ENCODE measurements around the gene WDR31. TPM values are rescaled to one million over a fixed set of nuclear protein-coding genes. Genes with fewer than 3 reads are reported as not detected.
A peak's percentile ranks its signal among the peaks of the same experiment; 100 is the strongest.
"Not testable (repeated sequence)": the region's sequence is repeated elsewhere in the genome, so short reads cannot be mapped to it uniquely, and the experiment has no call there.

Gene WDR31
- total RNA-seq, 1 experiment from 2014 or later: 2.4 TPM

DNA sequence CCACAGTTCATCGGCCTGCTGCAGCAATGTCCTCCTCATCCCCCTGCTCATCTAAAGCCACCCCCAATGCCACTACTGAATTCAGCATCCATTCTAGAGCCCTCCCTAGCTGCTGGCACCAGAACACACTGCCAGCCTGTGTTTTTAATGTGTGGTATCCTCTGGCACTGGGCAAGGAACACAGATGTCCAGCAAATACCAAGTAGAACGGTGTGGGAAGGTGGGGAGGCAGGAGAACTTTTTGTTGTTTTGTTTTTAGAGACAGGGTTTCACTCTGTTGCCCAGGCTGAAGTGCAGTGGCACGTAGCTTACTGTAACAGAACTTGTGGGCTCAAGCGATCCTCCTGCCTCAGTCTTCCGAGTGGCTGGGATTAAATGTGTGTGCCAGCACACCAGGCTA, 32.0 kb upstream of the WDR31 start:
- DNase-seq (ENCODE audit: low read depth, low spot score): no peak
- in situ Hi-C loops (cut with HindIII; ENCODE audit: low pct_unique_long_range_greater_than_20kb, low sequenced_read_pairs): no loop called here

- no peak for DNase-seq (ENCODE audit: low read depth, low spot score)
- in situ Hi-C loops (cut with HindIII; ENCODE audit: low pct_unique_long_range_greater_than_20kb, low sequenced_read_pairs): no loop called here
These were observed 30.8 kb upstream of the WDR31 start for GRCh38 chr9:113370806-113371325.

DNA sequence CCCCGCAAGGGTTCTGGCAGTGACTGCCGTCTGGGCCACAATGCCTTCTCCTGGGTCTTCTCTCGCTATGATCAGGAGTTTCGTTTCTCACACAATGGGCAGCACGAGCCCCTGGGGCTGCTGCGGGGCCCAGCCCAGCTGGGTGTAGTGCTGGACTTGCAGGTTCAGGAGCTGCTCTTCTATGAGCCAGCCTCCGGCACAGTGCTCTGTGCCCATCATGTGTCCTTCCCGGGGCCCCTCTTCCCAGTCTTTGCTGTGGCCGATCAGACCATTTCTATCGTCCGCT, 29.7 kb upstream of the WDR31 start:
- in situ Hi-C loops (cut with HindIII; ENCODE audit: low pct_unique_long_range_greater_than_20kb, low sequenced_read_pairs): no loop called here
- no peak for DNase-seq (ENCODE audit: low read depth, low spot score)

DNA sequence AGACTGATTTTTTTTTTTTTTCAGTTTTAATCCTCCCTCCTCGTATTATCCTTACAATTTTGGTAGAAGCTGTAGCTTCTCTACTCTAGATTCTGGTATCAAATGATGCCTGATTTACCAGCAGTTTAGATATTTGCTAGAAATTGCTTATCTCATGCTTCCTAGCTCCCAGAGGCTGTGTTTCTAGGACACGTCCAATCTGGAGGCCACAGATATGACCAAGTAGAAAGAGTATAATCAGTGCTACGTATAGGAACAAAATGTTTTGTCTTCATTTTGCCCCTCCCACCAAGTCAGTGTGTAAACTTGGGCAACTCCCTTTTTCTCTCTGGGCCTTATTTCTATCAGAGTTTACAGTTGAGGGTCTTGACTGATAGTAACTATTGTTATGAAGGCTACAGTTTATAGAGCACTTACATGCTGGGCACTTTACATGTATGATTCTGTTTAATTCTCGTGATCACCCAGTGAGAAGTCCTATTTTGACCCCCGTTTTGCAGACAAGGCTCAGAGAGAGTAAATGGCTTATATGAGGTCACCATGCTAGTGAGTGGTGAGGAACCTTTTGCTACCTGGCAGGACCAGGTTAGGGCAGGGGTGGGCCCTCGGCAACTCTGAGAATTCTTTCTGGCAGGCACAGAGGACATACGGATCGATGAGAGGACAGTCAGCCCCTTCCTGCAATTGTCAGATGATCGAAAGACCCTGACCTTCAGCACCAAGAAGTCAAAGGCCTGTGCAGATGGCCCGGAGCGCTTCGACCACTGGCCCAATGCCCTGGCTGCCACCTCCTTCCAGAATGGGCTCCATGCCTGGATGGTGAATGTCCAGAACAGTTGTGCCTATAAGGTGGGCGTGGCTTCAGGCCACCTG, 29.1 kb upstream of the WDR31 start:
- DNase-seq (ENCODE audit: low read depth, low spot score): no peak
- in situ Hi-C loops (cut with HindIII; ENCODE audit: low pct_unique_long_range_greater_than_20kb, low sequenced_read_pairs): no loop called here

DNA sequence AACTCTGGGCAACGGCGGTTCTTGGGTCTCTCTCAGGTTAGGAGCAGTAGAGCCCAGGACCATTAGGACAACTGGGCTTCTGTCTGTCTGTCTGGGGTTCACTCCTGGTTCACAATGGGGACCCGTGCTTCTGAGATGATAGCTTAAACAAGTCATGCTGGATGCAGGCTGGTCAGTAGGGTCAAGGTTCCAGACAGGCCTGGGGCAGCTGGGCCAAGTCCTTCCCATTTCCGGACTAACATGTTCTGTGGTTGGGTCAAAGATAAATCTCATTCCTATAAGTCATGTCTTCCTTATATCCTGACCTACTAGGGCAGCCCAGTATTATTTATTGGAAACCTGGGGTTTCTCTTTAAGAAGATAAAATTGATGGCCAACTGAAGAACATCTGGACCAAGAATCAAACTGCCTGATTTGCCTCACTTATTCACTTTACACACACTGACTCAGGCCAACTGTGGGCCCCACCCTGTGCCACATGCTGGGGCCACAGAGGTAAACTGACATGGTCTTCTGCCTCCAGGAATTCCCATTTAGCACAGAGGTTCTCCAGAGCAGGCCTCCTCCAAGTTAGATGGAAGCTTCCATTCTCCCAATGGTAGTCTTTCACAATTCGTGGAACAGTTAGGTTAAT, 28.4 kb upstream of the WDR31 start:
- in situ Hi-C loops (cut with HindIII; ENCODE audit: low pct_unique_long_range_greater_than_20kb, low sequenced_read_pairs): no loop called here
- DNase-seq (ENCODE audit: low read depth, low spot score): no peak

- in situ Hi-C loops (cut with HindIII; ENCODE audit: low pct_unique_long_range_greater_than_20kb, low sequenced_read_pairs): not testable (repeated sequence)
These were observed 25.6 kb upstream of the WDR31 start for GRCh38 chr9:113365652-113366051.

GRCh38 chr9:113364951-113365350, 24.9 kb upstream of the WDR31 start:
- no peak for DNase-seq (ENCODE audit: low read depth, low spot score)
- in situ Hi-C loops (cut with HindIII; ENCODE audit: low pct_unique_long_range_greater_than_20kb, low sequenced_read_pairs): no loop called here

More at GRCh38 chr9:113365652-113366051, 25.6 kb upstream of the WDR31 start:
- DNase-seq (ENCODE audit: low read depth, low spot score): not testable (repeated sequence)

DNA sequence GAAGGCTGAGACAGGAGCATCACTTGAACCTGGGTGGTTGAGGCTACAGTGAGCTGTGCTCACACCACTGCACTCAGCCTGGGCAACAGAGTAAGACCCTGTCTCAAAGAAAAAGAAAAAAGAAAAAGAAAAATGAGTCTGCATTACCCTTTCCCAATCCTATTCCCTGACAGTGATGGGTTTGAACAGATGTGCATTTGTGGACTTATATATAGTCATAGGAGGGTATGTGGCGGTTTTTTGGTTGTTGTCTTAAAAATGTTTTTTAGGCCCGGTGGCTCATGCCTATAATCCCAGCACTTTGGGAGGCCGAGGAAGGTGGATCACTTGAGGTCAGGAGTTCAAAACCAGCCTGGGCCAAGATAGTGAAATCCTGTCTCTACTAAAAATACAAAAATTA, 23.3 kb upstream of the WDR31 start:
- no peak for DNase-seq (ENCODE audit: low read depth, low spot score)
- in situ Hi-C loops (cut with HindIII; ENCODE audit: low pct_unique_long_range_greater_than_20kb, low sequenced_read_pairs): no loop called here

DNA sequence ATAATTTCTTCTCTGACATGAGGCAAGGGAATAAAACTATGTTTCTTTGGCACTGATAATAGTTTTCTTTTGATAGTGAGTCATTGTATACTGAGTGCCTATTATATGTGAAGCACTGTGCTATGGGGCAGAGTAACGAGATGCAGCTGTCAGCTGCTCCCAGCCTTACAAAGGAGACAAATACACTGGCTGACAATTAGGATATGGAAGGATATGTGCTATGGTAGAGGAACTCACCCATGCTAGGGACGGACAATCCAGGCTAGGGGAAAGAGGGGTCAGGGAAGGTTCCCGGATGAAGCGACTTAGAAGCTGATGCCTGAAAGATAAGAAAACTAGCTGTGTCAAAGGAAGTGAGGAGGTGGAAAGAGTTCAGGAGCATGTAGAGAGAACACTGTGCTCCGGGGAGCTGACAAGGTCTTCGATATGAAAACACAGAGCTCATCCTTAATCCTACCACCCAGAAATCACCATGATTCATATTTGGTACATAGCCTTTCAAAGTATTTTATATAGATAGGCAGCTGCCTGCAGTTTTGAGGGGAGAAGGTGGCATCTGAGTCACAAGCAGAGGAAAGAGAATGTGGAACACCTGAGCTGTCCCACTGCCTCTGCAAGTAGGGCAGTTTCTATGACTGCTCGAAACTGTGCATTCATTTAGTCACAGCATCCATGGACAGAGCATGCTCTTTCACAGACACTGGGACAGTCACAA, 21.4 kb upstream of the WDR31 start:
- in situ Hi-C loops (cut with HindIII; ENCODE audit: low pct_unique_long_range_greater_than_20kb, low sequenced_read_pairs): no loop called here
- no peak for DNase-seq (ENCODE audit: low read depth, low spot score)

- in situ Hi-C loops (cut with HindIII; ENCODE audit: low pct_unique_long_range_greater_than_20kb, low sequenced_read_pairs): no loop called here
- DNase-seq (ENCODE audit: low read depth, low spot score): no peak
These were observed 20.3 kb upstream of the WDR31 start for GRCh38 chr9:113360242-113360842.

GRCh38 chr9:113359385-113359784, 19.3 kb upstream of the WDR31 start:
- in situ Hi-C loops (cut with HindIII; ENCODE audit: low pct_unique_long_range_greater_than_20kb, low sequenced_read_pairs): no loop called here
- no peak for DNase-seq (ENCODE audit: low read depth, low spot score)

DNA sequence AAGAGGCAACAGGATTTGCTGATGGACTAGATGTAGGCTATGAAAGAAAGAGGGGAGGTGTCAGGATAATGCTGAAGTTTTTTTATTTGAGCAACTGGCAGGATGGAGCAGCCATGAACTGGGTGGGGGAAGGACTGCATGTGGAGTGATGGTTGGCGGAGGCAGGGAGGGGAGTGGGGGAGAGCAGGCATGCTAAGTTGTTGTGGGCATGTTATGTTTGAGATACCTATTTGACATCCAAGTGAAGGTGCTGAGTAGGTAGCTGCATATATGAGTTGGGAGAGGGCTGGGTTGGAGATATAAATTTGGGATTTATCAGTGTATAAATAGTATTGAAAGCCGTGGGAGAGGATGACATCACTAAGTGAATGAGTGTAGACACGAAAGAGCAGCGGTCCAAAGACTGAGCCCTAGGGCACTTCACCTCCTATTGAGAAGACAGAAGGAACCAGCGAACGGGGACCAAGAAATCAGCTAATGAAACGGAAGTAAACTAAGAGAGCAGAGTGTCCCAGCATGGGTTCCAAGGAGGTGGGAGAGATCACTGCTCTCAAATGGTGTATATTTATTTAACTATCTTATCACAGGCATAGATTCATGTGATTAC, 16.7 kb upstream of the WDR31 start:
- in situ Hi-C loops (cut with HindIII; ENCODE audit: low pct_unique_long_range_greater_than_20kb, low sequenced_read_pairs): no loop called here
- no peak for DNase-seq (ENCODE audit: low read depth, low spot score)

DNA sequence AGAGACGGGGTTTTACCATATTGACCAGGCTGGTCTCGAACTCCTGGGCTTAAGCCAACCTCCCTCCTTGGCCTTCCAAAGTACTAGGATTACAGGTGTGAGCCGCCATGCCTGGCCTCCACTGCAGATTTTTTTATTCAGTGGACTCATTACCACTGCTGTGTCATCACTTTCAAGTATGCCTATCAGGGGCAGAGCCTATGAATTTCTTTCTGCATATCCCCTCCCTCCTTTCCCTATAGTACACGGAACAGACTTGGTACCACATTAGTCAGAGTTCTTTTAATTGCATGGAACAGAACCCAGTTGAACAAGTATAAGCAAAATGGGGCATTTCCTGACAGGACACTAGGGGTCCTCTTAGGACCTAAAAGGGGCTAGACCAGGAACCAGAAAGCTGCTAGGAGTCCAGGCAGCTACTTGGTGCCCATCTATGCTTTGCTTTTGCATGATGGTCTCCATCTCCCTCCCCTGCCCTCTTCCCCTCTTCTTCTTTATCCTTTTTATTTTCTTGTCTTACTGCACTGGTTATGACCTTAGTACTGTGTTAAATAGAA, 15.0 kb upstream of the WDR31 start:
- in situ Hi-C loops (cut with HindIII; ENCODE audit: low pct_unique_long_range_greater_than_20kb, low sequenced_read_pairs): no loop called here
- peak; percentile 66 for DNase-seq (ENCODE audit: low read depth, low spot score)

- DNase-seq (ENCODE audit: low read depth, low spot score): no peak
- in situ Hi-C loops (cut with HindIII; ENCODE audit: low pct_unique_long_range_greater_than_20kb, low sequenced_read_pairs): no loop called here
These were observed 12.3 kb upstream of the WDR31 start for GRCh38 chr9:113352411-113352810.

DNA sequence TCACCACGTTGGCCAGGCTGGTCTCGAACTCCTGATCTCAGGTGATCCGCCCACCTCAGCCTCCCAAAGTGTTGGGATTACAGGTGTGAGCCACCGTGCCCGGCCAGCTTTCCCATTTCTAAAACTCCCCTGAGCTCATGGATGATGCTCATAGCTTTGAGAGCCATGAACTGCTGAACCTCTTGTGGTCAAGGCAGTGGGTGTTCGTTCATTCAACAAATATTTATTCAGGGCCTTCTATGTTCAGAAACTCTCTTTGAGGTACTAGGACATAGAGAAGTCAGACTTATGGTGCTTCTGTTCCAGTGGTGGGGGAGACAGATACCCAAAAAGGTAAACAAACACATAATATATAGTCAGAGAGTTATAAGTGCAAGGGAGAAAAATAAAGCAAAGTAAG, 11.9 kb upstream of the WDR31 start:
- in situ Hi-C loops (cut with HindIII; ENCODE audit: low pct_unique_long_range_greater_than_20kb, low sequenced_read_pairs): no loop called here
- no peak for DNase-seq (ENCODE audit: low read depth, low spot score)

DNA sequence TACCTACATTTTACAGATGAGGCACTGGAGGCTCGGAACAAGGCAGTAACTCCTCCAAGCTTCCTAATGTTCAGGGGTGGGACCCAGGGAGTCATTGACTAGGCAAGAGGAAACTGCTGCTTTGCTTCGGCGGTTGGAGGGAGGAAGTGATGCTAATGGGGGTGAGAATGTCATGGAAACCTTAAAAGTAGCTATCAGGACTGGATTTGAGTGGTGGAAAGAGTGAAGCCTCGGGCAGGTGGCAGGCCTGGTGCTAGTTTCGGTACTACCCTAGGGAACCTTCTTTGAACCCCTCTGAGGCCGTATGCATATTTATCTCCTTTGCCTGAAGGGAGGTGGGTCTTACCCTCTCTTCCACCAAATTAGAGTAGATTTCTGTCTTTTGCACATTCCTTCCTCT, 10.9 kb upstream of the WDR31 start:
- DNase-seq (ENCODE audit: low read depth, low spot score): no peak
- in situ Hi-C loops (cut with HindIII; ENCODE audit: low pct_unique_long_range_greater_than_20kb, low sequenced_read_pairs): no loop called here

DNA sequence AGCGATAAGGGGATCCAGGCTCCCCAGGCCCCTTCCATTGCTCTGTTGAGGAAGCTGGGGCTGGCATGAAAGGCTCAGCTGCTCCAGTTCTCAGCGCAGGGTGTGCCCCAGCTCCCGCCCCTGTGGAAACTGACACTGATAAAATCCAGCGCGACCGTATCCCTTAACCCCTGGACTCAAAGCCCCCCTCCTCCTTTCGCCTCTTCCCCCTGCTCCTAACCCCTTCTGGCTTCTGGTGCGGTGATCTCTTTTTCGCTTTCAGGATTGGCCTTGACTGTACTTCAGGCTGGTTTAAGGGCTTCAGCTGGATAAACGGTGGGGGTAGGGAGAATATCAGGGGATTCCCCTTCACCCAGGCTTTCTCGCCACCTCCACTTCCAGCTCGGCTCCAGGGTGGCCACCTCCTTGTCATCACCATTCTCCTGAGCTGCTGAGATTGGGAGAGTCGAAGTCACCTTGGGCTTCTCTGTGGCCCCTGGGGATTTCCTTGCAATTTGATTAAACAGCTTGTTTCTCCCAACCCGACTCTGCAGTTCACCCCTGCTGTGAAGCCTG, 10.1 kb upstream of the WDR31 start:
- in situ Hi-C loops (cut with HindIII; ENCODE audit: low pct_unique_long_range_greater_than_20kb, low sequenced_read_pairs): no loop called here
- no peak for DNase-seq (ENCODE audit: low read depth, low spot score)

Measured in SK-MEL-5 (cell line).